Activated CD8-positive, alpha-beta memory T cell treated with anti-CD3 and anti-CD28 coated beads for 1 hour (primary cell): ENCODE data around the gene CKAP4.

ENCODE experiments used
- DNase-seq, 2 donors: peaks; one replicate each; pipeline ENCODE4 v3.0.0-alpha.2; 2020; ENCODE audit warnings: low read depth in 1 of 2; ENCODE audit errors: extremely low read depth in 1 of 2

The CKAP4 gene

GRCh38 chr12:106245767-106246166 lies 2.1 kb downstream of the CKAP4 start:
- no peak for DNase-seq

- no peak for DNase-seq
Observed at GRCh38 chr12:106243620-106244019, 4.2 kb downstream of the CKAP4 start.

GRCh38 chr12:106240821-106241220 lies 7.0 kb downstream of the CKAP4 start:
- DNase-seq: no peak

DNA sequence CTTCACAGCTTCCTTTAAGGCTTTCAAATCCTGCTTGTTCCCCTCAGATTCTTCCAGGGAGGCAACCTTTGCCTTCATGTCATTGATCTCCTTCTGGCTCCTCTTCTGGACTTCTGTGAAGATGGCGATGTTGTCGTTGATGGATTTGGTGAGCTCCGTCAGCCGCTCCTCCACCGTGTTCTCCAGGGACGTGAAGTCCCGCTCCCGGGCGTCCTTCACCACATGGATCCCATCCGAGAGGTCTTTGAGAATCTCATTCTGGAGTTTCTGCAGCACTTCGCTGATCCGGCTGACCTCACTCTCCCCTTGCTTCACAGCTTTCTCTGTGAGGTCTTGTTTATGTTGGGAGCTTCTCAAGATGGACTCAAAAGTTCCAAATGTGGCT lies 7.9 kb downstream of the CKAP4 start:
- DNase-seq: no peak

- no peak for DNase-seq
Observed at GRCh38 chr12:106239241-106239950, 8.4 kb downstream of the CKAP4 start.

GRCh38 chr12:106238146-106238545 lies 9.7 kb downstream of the CKAP4 start:
- no peak for DNase-seq

- no peak for DNase-seq
Observed at GRCh38 chr12:106235770-106236169, 12.1 kb downstream of the CKAP4 start.

GRCh38 chr12:106234449-106234848 lies 13.4 kb downstream of the CKAP4 start:
- DNase-seq: no peak

GRCh38 chr12:106233011-106233410 lies 14.8 kb downstream of the CKAP4 start:
- no peak for DNase-seq

GRCh38 chr12:106229036-106229591 lies 18.7 kb downstream of the CKAP4 start:
- no peak for DNase-seq

DNA sequence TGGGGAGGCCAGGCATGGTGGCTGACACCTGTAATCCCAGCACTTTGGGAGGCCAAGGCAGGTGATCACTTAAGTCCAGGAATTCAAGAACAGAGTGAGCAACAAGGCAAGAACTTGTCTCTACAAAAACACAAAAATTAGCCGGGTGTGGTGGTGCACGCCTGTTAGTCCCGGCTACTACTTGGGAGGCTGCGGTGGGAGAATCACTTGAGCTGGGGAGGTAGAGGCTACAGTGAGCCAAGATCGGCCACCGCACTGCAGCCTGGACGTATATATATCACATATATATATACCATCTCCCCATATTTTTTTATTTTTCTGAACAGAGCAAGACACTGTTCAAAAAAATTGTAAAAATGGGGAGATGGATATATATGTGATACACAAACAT lies 19.5 kb downstream of the CKAP4 start:
- DNase-seq: no peak

- peak in 1 of 2 donors; percentile 51 for DNase-seq
Observed at GRCh38 chr12:106227641-106228319, 20.0 kb downstream of the CKAP4 start.

GRCh38 chr12:106226884-106227640 lies 20.8 kb downstream of the CKAP4 start:
- DNase-seq: no peak

DNA sequence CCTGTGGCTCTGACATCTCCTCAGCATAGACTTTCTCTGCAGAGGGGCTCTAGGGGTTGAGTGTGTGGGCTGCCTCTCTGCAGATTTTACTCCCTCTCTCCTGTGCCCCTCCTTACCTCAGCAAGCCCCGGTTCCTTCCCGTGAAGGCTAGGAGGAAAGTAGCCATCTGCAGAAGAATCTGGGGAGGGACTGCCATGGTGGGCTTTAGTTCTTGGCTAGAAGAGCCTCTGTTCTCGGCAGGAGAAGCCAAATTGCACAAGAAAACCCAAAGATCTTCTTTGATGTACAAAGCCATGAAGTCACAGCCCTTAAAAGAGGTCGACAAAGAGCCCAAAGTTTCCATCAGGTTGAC lies 23.5 kb downstream of the CKAP4 start:
- DNase-seq: no peak

DNA sequence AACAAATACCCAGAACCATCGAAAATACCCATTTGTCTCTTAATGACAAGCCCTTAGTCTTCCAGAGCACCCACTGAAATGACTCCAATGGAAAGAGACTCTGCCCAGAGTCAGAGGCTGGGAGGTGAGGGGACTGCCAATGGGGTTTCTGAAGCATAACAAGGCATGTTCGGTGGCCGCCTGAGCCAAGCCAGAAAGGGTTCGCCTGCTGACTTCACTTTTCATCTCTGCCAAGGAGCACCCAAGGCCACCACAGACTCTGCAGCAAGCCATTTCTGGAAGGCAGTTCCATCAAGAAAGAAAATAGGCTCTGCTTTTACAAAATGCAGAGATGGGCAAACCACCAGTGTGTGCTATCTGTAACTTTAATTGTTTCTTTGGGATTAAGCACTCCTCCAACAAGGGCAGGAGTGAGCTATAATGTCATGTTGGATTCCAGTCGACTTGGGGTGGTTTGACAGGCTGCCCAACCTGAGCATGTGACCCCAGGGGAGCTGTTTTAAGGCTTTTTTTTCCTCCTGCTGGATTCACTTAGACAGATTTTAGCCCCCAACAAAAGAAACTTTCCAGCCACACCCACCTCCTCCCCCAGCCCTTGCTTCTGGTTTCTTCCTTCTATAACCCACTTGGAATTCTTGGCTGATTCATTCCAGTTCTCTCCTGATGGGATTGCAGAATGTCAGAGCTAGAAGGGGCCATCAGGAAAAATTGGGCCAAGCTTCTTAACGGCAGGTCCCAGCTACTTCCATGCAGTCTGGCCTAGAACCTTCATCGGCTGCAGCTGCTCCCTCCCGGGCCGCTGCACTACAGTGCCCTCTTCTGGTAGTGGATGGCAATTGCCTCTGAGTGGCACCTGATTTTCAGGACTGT lies 24.1 kb downstream of the CKAP4 start:
- peak; percentile 21 to 50 for DNase-seq

- no peak for DNase-seq
Observed at GRCh38 chr12:106220536-106220935, 27.3 kb downstream of the CKAP4 start.

- DNase-seq: no peak
Observed at GRCh38 chr12:106219043-106219442, 28.8 kb downstream of the CKAP4 start.

- no peak for DNase-seq
Observed at GRCh38 chr12:106217706-106218105, 30.1 kb downstream of the CKAP4 start.

- no peak for DNase-seq
Observed at GRCh38 chr12:106214571-106214970, 33.2 kb downstream of the CKAP4 start.

GRCh38 chr12:106213662-106214061 lies 34.2 kb downstream of the CKAP4 start:
- no peak for DNase-seq

GRCh38 chr12:106211973-106212372 lies 35.8 kb downstream of the CKAP4 start:
- DNase-seq: no peak
